NCI-H2107 treated with DMSO at 0.1 percent for 48 hours (cell line): ENCODE results near the gene ZNF106.
A peak's percentile ranks its signal among the peaks of the same experiment; 100 is the strongest.

Experiments
- DNase-seq: peaks from one replicate; lab custom pipeline; 2025; ENCODE audit not compliant: unreplicated experiment; lab: John Stamatoyannopoulos, UW

The ZNF106 gene

DNA sequence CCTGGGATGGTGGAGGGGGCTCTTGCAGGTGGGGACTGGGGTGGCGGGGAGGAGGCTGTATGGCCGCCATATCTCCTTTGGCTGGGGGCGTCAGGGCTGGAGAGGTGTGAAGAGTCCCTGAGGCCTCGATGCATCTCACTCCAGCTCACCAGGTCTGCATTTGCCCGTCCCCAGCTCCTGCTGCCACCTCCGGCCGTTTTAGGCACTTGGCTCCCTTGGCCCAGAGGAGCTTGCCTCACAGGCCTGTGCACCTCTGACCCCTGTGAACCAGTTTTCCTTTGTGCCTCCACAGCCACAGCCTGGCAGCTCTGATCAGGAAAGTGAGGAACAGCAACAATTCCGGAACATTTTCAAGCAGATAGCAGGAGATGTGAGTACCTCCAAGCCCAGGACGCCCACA, 81.9 kb downstream of the ZNF106 start:
- DNase-seq, result no peak

DNA sequence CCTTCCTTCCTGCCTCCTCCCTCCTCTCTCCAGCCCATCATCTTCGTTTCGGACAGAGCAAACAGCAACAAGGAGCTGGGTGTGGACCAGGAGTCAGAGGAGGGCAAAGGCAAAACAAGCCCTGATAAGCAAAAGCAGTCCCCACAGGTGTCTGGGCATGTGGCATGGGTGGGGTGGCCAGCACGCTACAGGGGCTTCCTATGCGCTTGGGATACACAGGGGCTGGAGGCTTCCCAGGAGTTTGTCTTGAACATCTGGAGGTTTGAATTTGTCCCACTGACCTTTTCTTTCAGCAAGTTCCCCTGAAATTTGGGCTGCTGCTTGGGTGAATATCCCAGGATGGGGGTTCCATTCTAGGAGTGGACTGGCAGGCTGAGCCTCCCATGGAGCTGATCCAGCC, 82.8 kb downstream of the ZNF106 start:
- DNase-seq, result no peak

DNA sequence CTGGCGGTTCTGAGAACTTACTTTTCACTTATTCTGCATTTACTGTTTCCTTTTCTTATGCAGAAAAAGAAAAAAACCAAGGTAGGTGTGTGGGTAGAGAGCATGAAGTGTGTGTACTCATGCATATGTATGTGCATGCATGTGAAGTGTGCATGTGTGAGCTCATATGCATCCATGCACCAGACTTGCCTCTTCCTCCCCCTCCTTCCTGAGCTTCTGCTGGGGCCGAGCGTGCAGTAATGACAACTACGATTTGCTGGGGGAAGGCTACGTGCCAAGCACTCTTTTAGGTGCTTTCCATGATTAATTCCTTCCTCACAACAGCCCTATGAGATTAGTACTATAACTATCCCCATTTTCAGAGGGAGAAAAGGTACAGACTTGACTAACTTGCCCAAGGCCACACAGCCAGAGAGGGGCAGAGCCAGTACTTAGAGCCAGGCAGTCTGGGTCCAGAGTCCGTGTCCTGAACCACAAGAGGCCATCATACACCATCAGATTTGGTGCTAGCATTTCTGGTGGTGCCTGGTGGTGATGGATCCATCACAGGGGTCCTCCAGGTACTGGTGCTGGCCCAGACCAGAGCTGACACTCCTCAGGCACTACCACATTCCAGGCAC, 85.0 kb downstream of the ZNF106 start:
- DNase-seq, result no peak

DNA sequence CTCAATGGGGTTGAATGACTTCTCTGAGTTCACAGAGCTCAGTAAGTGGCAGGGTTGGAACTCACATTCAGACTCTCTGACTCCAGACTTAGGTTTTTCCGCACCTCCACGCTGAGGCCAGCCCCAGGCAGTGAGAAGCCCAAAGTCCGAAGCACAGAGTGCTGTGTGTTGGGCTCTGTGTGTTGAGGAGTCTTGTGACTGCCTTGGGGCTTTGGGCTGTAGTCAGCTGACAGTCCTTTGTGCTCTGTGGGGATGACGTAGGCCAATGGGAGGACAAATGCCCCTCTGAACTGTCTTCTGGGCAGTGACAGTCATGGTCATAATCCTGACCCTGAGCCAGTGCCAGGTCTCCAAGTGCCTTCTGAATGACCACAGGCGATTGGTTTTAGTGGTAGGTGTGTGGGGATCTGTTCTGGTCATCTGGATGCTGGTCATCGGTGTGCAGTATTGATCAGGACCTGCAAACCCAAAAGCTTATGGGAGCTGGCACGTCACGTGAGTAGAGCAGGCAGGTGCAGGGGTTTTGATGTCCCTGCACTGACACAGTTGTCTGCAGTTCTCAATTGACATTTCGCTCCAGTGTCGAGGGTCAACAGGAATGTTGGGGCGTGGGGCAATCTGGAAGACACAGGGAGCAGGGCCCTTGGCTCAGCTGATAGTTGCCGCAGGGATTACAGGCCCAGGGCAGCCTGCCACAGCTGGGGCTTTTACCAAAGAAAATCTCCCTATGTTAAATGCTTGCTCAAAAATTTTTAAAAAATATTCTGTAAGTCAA, 86.3 kb downstream of the ZNF106 start:
- no peak for DNase-seq

DNA sequence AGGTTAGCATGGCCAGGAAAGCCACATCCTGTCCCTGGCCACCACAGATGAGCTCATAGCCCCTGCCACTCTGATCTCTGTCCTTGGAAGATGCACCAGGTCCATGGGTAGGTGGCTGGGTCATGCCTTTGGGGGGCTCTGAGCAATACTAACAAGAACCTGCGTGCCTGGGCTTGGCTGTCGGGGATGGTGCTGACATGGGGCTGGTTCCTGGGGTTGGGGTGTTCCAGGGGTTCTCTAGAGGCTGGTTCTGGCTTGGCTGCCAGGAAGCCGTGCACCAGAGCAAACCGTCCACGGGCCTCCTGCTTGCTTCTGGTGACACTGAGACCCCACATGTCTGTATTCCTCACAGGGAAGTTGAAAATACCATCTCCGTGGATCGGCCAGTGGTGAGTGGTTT, 87.6 kb downstream of the ZNF106 start:
- DNase-seq, result no peak

DNA sequence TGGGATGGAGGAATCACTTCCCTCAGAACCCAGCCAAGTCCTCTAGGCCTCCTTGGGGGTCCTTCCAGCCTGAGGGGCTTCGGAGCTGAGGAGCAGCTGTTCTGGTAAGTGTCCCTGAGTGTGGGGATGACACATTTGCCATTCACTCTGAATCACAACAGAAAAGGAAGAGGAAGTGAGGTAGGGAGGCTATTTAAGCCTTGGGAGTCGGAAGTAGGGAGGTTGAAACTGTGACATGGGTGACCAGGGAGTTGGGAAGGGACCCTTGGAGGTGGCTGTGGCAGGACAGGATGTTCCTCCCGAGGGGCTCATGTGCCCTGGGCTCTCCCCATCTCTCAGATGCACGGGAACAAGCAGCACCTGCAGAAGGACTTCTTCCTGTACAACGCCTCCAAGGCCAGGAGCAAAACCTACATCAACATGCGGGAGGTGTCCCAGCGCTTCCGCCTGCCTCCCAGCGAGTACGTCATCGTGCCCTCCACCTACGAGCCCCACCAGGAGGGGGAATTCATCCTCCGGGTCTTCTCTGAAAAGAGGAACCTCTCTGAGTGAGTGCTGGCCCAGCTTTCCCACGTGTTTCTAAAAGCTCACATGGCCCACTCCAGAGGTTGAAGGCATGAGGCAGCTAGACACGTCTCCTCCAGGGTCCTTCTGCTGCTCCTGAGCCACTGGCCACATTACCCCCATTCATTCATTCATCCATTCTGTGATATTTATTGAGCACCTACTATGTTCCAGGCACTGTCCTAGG, 88.3 kb downstream of the ZNF106 start:
- no peak for DNase-seq

DNA sequence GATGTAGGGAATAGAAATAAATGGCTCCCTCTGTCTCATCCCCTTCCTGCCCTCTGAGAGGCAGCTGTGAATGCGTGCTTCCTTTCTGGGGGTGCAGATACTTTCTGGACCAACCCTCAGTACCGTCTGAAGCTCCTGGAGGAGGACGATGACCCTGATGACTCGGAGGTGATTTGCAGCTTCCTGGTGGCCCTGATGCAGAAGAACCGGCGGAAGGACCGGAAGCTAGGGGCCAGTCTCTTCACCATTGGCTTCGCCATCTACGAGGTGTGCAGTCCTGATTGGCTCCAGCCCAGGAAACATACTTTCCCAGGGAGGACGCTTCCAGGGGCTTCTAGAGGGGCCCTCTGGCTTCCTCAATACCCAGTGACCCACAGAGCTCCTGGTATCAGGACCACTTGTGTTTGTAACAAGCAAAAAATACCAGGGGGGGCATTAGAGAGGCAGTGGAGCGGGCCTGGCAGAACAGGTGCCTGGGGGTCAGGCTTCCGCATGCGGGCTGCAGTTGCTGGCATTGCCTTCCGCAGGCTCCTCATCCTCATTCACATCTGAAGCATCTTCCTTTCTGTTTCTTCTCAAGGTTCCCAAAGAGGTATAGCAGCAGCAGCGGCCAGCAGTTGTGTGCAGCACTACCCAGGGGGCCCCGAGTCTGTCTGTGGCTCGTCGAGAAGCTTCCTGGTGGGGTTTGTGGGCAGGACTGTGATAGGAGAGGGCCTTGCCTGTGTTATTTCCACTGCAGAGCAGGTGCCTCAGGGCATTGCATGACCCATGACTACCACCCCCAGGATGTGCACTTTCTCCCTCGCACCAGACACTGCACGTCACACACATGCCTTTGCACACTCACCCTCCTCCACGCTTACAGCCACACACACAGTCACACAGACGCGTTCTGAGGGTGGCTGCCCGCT, 89.1 kb downstream of the ZNF106 start:
- no peak for DNase-seq

DNA sequence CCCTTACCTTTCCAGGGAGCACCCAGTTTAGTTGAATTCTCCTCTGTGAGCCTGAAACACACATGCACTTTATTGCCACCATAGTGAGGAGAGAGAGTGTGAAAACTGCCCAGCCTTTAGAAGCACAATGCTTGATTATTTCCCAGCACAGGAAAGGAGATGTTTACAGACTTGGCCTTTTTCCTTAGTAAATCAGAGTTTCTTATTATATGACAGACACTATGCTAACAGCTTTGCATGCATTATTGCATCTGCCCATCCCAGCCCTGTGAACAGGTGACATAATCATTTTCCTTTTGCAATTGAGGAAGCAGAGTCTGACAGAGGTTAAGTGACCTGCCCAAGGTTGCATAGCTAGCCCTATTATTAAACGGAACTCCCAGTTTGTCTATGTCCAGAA, 95.1 kb downstream of the ZNF106 start:
- no peak for DNase-seq

DNA sequence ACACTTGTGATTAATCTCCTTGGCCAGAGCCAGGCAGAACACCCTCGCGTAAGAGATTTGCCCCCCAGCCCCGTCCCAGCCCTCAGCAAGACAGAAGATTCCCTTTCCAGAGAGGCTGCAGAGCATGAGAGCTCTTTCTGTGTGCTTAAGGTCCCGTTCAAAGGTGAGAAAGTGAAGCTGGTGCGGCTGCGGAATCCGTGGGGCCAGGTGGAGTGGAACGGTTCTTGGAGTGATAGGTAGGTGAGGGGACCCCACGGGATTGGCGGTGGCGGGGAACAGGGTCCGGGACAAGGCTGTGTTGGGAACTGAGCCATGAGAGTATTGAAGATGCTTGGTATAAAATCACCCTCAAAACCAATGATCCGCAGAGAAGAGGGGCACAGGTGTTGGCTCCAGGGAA, 96.8 kb downstream of the ZNF106 start:
- no peak for DNase-seq

DNA sequence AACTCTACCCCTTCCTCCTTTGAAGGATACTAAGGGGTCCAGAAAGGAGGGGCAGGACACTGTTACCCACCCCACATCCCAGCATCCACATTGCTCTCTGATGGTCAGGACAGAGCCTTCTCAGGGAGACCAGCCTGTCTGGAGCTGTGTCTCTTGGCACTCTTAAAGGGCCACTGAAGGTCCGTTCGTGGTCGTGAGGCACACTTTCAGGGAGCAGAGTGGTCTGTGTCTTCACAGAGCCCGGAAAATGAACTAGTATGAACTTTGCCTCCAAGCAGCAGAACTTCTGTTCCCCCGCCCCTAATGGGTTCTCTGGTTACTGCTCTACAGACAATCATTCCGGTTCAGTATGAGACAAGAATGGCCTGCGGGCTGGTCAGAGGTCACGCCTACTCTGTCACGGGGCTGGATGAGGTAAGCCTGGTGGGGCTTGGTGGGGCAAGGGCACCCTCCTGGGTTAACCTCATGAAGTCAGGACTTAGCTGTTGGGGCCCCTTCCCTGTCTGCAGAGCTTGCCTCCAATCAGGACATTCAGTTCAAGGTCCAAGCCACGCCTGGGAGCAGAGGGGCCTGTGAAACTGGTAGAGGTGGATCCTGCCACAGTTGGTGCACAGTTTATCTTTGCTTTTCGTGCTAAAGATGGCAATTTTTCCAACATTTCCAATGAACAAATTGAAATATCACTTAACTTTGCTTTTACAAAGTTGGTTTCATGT, 98.5 kb downstream of the ZNF106 start:
- DNase-seq, result no peak

DNA sequence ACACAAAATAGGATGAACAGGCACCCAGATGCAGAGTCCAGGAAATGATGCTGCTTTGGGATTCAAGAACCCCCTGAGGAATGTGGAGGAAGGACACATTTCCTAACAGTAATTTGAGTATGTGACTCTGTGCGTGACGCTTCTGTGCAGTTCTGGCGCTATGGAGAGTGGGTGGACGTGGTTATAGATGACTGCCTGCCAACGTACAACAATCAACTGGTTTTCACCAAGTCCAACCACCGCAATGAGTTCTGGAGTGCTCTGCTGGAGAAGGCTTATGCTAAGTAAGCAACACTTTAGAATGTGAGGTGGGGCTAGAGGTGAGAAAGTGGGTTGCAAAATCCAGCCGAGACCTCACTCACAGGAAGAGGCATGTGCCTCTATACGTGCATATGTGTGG, 103.3 kb downstream of the ZNF106 start:
- no peak for DNase-seq

DNA sequence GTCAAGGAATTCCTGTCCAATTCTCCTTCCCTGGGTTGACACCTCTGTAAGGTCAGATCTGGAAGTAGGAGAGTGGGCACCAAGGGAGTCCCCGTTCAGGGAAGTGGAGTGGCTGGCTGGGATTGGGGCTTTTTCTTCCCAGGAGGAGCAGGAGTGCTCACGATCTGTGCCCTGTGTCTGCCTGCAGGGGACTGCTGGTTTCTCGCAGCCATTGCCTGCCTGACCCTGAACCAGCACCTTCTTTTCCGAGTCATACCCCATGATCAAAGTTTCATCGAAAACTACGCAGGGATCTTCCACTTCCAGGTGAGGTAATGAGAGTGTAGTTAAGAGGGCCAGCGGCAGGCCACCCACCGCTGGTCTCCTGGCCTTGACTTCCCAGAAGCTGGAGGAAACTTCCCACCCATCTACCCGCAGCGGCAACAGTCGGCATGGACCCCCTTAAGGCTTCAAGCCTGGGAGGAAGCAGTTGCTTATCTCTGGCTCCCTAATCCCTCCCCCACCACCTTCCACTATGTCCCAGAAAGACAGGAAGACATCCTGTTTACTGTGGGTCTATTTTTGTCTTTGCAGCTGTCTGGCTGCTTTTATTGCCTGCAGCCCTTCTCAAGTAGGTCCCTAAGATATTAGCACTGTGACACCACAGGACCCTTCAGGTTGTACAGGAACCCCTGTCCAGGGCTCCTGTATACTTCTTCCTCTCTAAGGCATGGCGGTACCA, 104.8 kb downstream of the ZNF106 start:
- DNase-seq, result no peak

DNA sequence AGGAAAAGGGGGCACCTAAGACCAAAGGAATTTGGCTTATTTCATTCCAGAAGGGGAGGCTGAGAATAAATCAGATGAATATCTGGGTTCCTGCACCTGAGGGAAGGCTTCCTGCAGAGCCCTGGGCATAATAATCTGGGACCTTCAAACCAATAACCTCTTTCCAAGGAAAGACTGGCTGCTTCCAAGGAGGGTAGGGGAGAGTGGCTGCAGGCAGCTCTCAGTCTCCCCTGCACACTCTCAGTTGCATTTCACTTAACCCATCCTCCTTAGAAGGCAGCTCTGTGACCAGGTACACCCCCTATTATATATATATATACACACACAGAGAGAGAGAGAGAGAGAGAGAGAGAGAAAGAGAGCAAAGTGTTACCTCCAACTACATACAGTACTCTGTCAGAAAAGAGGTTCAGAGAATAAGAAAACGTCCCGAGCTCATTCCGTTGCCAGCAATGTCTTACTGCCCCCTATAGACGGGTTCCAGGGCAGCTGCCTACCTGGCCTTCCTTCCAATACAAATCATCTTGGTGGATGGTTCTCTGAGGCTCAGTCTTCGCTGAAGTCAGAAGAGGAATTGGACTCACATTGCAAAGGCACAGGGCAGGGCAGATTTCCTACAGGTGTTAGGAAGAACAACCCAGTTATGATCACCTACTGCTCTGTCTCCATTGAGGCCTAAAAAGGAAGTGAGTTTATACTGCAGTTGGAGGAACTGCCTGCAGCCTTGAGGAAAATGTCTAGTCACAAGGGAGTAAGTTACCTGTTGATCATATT, 105.5 kb downstream of the ZNF106 start:
- peak; percentile 0 for DNase-seq

DNA sequence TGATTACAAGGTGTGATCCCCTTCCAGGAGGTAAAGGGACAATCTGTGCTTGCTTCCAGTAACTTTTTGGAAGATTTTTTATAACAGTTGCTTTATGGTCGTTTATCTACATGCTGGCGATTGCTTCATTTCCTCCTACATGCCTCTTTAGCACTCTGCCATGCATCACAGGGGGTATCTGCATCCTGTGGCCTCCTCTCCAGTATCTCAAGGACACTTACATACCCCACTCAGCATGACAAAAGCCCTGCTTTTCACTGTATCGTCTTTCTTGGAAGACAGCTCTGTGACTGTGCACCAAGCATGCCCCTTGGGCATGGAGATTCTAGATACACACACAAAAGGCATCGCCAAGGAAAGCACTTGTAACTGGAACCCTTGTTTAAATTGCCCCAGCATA, 106.3 kb downstream of the ZNF106 start:
- no peak for DNase-seq

DNA sequence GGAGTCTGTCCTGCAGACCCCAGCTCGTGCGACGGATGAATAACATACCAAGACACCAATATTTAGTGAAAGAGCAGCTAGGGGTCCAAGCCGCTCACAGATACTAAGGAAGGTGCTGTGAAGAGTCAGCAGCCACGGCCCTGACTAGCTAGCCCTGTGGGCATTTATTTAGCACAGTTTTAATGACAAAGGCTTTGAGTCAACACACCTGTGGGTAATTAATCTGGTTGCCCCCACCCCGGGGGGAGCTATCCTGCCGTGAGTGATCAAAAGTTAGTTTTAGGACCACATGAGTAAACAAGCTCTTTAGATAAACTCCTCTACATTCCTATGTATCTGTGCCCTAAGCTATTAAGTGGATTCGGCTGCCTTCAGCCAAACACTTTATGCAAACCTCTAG, 112.9 kb downstream of the ZNF106 start:
- no peak for DNase-seq

DNA sequence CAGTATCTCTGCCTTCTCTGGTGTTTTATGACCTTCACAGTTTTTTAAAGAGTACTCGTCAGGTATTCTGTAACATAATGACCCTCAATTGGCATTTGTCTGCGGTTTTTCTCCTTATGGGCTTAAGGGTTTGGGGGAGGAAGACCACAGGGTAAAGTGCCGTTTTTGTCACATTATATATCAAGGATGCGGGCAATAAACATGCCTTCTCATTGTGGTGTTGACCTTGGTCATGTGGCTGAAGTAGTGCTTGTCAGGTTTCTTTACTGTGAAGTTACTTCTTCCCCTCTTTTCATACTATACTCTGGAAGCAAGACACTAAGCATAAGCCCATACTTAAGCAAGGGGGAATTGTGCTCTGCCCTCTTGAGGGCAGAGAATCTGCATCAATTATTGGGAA, 115.0 kb downstream of the ZNF106 start:
- no peak for DNase-seq

DNA sequence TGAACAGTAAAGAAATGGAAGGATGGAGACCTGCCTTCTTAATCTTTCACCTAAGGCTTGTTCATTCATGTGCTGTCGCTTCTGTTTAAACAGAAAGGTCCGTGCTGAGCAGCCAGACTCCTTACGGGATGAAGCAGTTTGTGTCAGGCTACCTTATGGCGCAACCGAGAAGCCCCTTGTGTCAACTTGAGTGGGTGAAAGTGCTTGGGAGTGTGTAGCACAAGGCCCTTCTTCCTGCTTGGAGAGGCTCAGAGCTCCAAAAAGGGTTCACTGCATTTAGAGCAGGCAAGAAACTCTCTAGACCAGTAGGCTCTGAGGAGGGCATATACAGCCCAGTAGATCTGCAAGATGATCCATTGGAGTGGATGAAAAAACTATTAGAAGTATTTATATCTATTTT, 115.7 kb downstream of the ZNF106 start:
- DNase-seq, result no peak

DNA sequence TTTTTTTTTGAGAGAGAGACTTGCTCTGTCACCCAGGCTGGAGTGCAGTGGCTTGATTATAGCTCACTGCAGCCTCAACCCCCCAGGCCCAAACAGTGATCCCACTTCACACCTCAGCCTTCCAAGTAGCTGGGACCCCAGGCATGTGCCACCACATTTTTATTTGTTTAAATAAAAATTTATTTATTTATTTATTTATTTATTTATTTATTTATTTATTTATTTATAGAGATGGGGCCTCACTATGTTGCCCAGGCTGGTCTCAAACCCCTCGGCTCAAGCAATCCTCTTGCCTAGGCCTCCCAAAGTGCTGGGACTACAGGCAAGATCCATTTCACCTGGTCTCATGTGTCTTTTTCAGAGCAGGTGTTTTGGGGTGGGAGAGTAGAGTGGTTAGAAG, 116.1 kb downstream of the ZNF106 start:
- no peak for DNase-seq

DNA sequence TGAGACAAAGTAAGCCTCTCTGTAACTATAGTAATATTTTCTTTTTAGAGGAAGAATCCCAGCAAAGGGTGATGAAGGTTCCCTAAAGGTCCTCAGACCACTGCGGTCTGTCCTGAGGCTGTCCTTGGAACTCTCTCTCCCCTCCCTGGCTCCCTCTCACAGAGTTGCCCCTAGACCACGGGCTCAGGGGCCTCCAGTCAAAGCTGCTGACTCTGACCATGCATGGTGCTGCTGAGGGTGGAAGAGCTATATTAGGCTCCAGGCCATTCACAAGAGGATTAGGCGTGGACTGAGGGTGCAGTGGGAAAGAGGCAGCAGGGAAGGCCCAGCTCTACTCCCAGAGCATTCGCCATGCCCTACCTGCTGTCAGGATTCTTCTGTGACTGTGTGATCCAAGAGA, 117.0 kb downstream of the ZNF106 start:
- DNase-seq, result no peak
